Measurements from ENCODE around the gene MRPL50.
"Not testable (repeated sequence)": the region's sequence is repeated elsewhere in the genome, so short reads cannot be mapped to it uniquely, and the experiment has no call there.

MRPL50 gene

DNA sequence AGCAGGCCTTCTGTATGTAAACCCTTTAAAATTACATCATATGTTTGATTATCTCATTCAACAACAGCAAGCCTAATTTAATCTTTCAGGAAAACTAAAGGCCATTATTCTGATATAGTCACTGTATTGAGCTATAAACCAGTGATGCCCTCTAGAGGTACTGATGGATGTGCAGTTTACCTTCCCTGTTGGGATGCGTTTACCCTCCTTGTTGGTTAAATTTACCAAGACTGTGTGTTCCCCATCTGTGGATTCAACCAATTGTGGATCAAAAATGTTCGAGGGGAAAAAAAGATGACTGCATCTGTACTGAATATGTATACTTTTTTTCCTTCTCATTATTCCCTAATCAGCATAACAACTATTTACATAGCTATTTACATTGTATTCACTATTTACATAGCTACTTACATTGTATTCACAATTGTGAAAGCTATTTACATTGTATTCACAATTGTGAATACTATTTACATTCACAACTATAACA is 9.9 kb downstream of the MRPL50 start:
- Mint-ChIP-seq H3K27me3 (ENCODE audit: low read depth) (peaks cover 3% of the 10 kb centered on the region), H3K4me3 (no peak overlapping the region), H3K27ac (peak overlapping the region in 1 of 3 experiments; percentile 29), H3K9me3 (peaks cover 34% of the 10 kb centered on the region), H3K4me1 (no peaks in the 10 kb centered on the region), H3K36me3 (ENCODE audit: low read depth) (peaks cover 81% of the 10 kb centered on the region)
- TF ChIP-seq, protein P1, sequence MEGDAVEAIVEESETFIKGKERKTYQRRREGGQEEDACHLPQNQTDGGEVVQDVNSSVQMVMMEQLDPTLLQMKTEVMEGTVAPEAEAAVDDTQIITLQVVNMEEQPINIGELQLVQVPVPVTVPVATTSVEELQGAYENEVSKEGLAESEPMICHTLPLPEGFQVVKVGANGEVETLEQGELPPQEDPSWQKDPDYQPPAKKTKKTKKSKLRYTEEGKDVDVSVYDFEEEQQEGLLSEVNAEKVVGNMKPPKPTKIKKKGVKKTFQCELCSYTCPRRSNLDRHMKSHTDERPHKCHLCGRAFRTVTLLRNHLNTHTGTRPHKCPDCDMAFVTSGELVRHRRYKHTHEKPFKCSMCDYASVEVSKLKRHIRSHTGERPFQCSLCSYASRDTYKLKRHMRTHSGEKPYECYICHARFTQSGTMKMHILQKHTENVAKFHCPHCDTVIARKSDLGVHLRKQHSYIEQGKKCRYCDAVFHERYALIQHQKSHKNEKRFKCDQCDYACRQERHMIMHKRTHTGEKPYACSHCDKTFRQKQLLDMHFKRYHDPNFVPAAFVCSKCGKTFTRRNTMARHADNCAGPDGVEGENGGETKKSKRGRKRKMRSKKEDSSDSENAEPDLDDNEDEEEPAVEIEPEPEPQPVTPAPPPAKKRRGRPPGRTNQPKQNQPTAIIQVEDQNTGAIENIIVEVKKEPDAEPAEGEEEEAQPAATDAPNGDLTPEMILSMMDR (IDR thresholded peaks at IDR 0.05; ENCODE audit: unreplicated experiment in 3 of 3) = peak in 1 of 3 experiments; percentile 25

DNA sequence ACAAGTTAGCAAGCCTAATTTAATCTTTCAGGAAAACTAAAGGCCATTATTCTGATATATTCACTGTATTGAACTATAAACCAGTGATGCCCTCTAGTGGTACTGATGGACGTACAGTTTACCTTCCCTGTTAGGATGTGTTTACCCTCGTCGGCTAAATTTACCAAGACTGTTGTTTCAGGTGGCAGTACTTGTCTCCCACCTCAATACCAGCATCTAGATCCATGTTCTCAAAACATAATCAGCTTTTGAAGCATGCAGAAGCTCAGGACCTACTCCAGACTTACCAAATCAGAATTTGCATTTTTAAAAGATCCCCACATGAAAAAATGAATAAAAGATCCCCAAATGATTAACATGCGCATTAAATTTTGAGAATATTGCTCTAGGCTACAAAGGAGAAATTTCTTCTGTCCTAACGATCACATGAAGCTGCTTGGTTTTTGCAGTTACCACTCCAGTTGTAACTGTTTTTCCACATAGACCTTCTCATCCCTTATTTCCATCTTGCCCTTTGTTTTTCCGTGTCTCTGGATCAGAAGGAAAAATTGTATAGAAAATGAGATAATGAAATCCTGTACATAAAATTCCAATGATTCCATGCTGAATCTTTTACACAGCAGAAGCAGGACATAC is 10.4 kb downstream of the MRPL50 start:
- Mint-ChIP-seq H3K36me3 (ENCODE audit: low read depth) (peaks cover 78% of the 10 kb centered on the region), H3K27ac (peak overlapping the region in 1 of 3 experiments; percentile 29), H3K27me3 (ENCODE audit: low read depth) (peaks cover 3% of the 10 kb centered on the region), H3K9me3 (peaks cover 31% of the 10 kb centered on the region), H3K4me1 (no peaks in the 10 kb centered on the region), H3K4me3 (no peak overlapping the region)
- TF ChIP-seq, protein P1 (IDR thresholded peaks at IDR 0.05; ENCODE audit: unreplicated experiment in 3 of 3) = peak; percentile 37 to 53 (median 37)

DNA sequence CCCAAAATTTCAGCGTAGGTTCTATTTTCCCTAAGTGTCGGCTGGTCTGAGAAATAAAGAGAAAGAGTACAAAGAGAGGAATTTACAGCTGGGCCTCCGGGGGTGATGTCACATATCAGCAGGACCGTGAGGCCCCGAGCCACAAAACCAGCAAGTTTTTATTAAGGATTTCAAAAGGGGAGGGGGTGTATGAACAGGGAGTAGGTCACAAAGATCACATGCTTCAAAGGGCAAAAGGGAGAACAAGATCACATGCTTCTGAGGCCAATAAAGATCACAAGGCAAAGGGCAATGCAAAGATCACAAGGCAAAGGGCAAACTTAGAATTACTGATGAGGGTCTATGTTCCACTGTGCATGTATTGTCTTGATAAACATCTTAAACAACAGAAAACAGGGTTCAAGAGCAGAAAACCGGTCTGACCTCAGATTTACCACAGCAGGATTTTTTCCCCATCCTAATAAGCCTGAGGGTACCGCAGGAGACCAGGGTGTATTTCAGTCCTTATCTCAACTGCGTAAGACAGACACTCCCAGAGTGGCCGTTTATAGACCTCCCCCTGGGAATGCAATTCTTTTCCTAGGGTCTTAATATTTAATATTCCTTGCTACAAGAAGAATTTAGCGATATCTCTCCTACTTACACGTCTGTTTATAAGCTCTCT is 13.4 kb downstream of the MRPL50 start, which contains the start of gene BAAT:
Gene BAAT, minus strand, starts transcription at position 134 of the 664 bp plus-strand sequence. CDS start 13,602 bp downstream, outside the sequence.
- H3K4me3 Mint-ChIP-seq; H3K4me1 Mint-ChIP-seq; H3K27ac Mint-ChIP-seq; H3K27me3 Mint-ChIP-seq (ENCODE audit: low read depth): not testable (repeated sequence)
- Mint-ChIP-seq H3K36me3 (ENCODE audit: low read depth) (peaks cover 50% of the 10 kb centered on the region), H3K9me3 (peaks cover 17% of the 10 kb centered on the region)

DNA sequence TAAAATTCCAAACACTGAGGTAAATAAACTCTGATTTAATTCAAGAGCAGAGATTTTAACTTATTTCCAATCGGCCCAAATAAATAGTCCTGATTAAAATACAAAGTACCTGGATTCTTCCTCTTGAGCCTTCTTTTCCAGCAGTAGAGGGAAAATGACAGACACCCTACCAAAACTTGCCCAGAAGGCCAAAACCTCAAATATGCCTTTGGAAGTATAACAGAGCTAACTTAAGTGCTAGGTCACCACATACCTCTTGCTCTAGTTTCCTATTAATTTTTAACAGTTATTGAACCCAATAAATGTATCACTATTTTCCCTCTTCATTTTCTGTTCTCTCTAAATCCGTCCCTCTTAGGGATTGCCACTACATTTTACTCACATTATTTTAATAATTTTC is 15.1 kb downstream of the MRPL50 start:
- TF ChIP-seq, protein P1 (IDR thresholded peaks at IDR 0.05; ENCODE audit: unreplicated experiment in 3 of 3) = no peak
- no peak overlapping the region for H3K27ac Mint-ChIP-seq
- H3K9me3 Mint-ChIP-seq = peaks cover 21% of the 10 kb centered on the region
- H3K4me1 Mint-ChIP-seq = no peaks in the 10 kb centered on the region
- peaks cover 3% of the 10 kb centered on the region for H3K27me3 Mint-ChIP-seq (ENCODE audit: low read depth)
- no peak overlapping the region for H3K4me3 Mint-ChIP-seq
- peaks cover 38% of the 10 kb centered on the region for H3K36me3 Mint-ChIP-seq (ENCODE audit: low read depth)

DNA sequence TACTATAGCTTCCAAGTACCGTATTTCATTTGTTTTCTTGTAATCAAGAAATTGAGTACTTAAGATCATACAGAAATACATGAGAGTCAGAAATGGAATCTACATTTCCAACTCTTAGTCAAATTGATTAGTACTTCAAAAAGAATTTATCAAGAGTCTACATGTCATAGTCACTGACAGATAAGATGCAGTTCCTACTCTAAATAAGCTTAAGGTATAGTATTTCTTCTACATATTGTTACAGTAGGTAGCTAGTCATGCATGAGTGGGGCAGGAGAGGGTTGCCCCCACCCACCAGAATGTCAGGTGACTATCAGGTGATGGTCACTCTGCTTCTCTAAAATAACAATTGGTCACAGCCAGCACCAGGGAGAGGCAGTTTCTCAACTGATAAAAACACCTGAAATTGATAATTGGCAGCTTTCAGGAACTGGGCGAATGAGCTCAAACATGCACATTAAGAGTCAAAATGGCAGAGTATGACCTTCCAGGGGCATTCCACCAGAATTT is 16.5 kb downstream of the MRPL50 start:
- no peak overlapping the region for H3K4me3 Mint-ChIP-seq
- peaks cover 26% of the 10 kb centered on the region for H3K36me3 Mint-ChIP-seq (ENCODE audit: low read depth)
- TF ChIP-seq, protein P1 (IDR thresholded peaks at IDR 0.05; ENCODE audit: unreplicated experiment in 3 of 3) = no peak
- H3K4me1 Mint-ChIP-seq = no peaks in the 10 kb centered on the region
- H3K9me3 Mint-ChIP-seq = peaks cover 34% of the 10 kb centered on the region
- H3K27me3 Mint-ChIP-seq (ENCODE audit: low read depth) = peaks cover 3% of the 10 kb centered on the region
- no peak overlapping the region for H3K27ac Mint-ChIP-seq

DNA sequence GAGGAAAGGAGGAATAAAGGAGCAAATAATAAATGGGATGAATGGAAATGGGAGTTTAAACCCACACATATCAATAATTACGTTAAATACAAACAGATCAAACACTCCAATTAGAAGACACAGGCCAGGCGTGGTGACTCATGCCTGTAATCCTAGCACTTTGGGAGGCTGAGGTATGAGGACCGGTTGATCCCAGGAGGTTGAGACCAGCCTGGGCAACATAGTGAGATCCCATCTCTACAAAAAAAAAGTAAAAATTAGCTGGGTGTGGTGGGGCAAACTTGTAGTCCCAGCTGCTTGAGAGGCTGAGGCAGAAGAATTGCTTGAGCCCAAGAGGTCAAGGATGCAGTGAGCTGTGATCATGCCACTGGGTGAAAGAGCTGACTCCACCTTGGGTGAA is 17.3 kb downstream of the MRPL50 start:
- Mint-ChIP-seq H3K4me1 (peaks cover 5% of the 10 kb centered on the region), H3K27me3 (ENCODE audit: low read depth) (peaks cover 3% of the 10 kb centered on the region), H3K4me3 (no peak overlapping the region), H3K27ac (no peak overlapping the region), H3K9me3 (peaks cover 38% of the 10 kb centered on the region), H3K36me3 (ENCODE audit: low read depth) (peaks cover 22% of the 10 kb centered on the region)
- TF ChIP-seq, protein P1 (IDR thresholded peaks at IDR 0.05; ENCODE audit: unreplicated experiment in 3 of 3) = no peak
